Endothelial cell of umbilical vein (primary cell): ENCODE data around the gene BRSK2. TPM values are rescaled to one million over a fixed set of nuclear protein-coding genes. Genes with fewer than 3 reads are reported as not detected.

Source experiments
- BruUV-seq: library from RNA; stranded (reverse); fragments of 400-500 nt; replicated peaks from 2 replicates; lab custom pipeline; 2021; lab: Mats Ljungman, UMichigan
- CTCF ChIA-PET: fragments of 300-600, 350-600 bp; sonication (Branson Sonifier 250); formaldehyde crosslinking; loops from one replicate; lab custom pipeline; 2021; ENCODE audit warnings: antibody characterized with exemption, inconsistent platforms; lab: Charles Lee
- POLR2A ChIA-PET: fragments of 300-600, 350-600 bp; sonication (Branson Sonifier 250); formaldehyde crosslinking; loops from one replicate; lab custom pipeline; 2021; ENCODE audit warnings: antibody characterized with exemption, inconsistent platforms; lab: Charles Lee
- DNase-seq: peaks from one replicate; pipeline ENCODE4 v3.0.0-alpha.2; 2011; ENCODE audit warnings: low read depth, low spot score
- FAIRE-seq: peaks from 2 replicates; lab custom pipeline; 2011; peaks lifted over from hg19 to GRCh38; lab: Jason Lieb, UNC
- H2AFZ ChIP-seq: 2 replicates; pipeline ENCODE4 v1.6.0; 2012; ENCODE audit warnings: low read depth, low read length, control low read depth, inconsistent platforms
- H3K27ac ChIP-seq: 2 replicates; pipeline ENCODE4 v1.5.1; 2011; ENCODE audit warnings: low read depth, mild to moderate bottlenecking, control low read depth, low read length, moderate library complexity; ENCODE audit not compliant: insufficient read depth
- H3K27me3 ChIP-seq, 2 experiments: 2 replicates each; pipeline versions ENCODE4 v1.6.0 to v1.6.1; 2011; ENCODE audit warnings: low read length in 2 of 2, mixed read lengths in 1 of 2; ENCODE audit not compliant: control insufficient read depth in 2 of 2, insufficient read depth in 2 of 2
- H3K36me3 ChIP-seq, 2 experiments: 2 replicates in 1 of 2; 3 replicates in 1 of 2; pipeline ENCODE4 v1.5.1; 2011; ENCODE audit warnings: low read length in 2 of 2, mild to moderate bottlenecking in 1 of 2, moderate library complexity in 1 of 2; ENCODE audit not compliant: control insufficient read depth in 2 of 2, insufficient read depth in 2 of 2; ENCODE audit errors: extremely low read depth in 1 of 2
- H3K4me1 ChIP-seq: 3 replicates; pipeline ENCODE4 v1.5.1; 2011; ENCODE audit warnings: mild to moderate bottlenecking, low read length; ENCODE audit not compliant: control insufficient read depth, insufficient read depth; ENCODE audit errors: extremely low read depth
- H3K4me2 ChIP-seq: 2 replicates; pipeline ENCODE4 v1.6.1; 2011; ENCODE audit warnings: low read length, control low read depth, mixed read lengths; ENCODE audit not compliant: insufficient read depth
- H3K4me3 ChIP-seq, 3 experiments: fragments of 200-600 bp in 1 of 3; sonication (generic), shearing (Covaris generic) in 1 of 3; replicated peaks in 1 of 3; 2 replicates each; pipeline ENCODE4 v1.5.1; 2011 to 2016; ENCODE audit warnings: control low read depth in 3 of 3, low read length in 3 of 3, mild to moderate bottlenecking in 2 of 3, inconsistent platforms in 1 of 3, low read depth in 1 of 3, moderate library complexity in 1 of 3; ENCODE audit not compliant: insufficient read depth in 1 of 3
- H3K79me2 ChIP-seq: 2 replicates; pipeline ENCODE4 v1.6.0; 2012; ENCODE audit warnings: low read length, inconsistent platforms; ENCODE audit not compliant: control insufficient read depth, insufficient read depth
- H3K9ac ChIP-seq: replicated peaks from 2 replicates; pipeline ENCODE3; 2011; ENCODE audit warnings: low read length, control low read depth; ENCODE audit not compliant: insufficient read depth; ENCODE audit errors: extremely low read depth
- H3K9me1 ChIP-seq: replicated peaks from 3 replicates; pipeline ENCODE4 v1.6.0; 2011; ENCODE audit warnings: mild to moderate bottlenecking, low read length; ENCODE audit not compliant: control insufficient read depth, insufficient read depth; ENCODE audit errors: extremely low read depth
- H3K9me3 ChIP-seq: replicated peaks from 2 replicates; pipeline ENCODE4 v1.5.1; 2012; ENCODE audit warnings: low read length, inconsistent platforms; ENCODE audit not compliant: control insufficient read depth, insufficient read depth
- H4K20me1 ChIP-seq: replicated peaks from 2 replicates; pipeline ENCODE3; 2011; ENCODE audit warnings: mild to moderate bottlenecking, low read length; ENCODE audit not compliant: control insufficient read depth, insufficient read depth; ENCODE audit errors: extremely low read depth
- EZH2 ChIP-seq: IDR thresholded peaks from 2 replicates; pipeline ENCODE4 v1.6.1; 2012; ENCODE audit warnings: borderline replicate concordance, low read depth, mild to moderate bottlenecking, moderate library complexity, low read length, inconsistent platforms; ENCODE audit not compliant: severe bottlenecking
- FOS ChIP-seq: IDR thresholded peaks from 2 replicates; pipeline ENCODE4 v1.6.1; 2011; ENCODE audit warnings: mild to moderate bottlenecking, low read length, moderate library complexity, borderline replicate concordance; ENCODE audit not compliant: insufficient read depth
- GATA2 ChIP-seq: IDR thresholded peaks from 2 replicates; pipeline ENCODE4 v1.7.0; 2011; ENCODE audit warnings: low read depth, mild to moderate bottlenecking, moderate library complexity, mixed read lengths, low read length; ENCODE audit not compliant: insufficient read length, insufficient read depth
- JUN ChIP-seq: IDR thresholded peaks from 2 replicates; pipeline ENCODE4 v1.6.1; 2011; ENCODE audit warnings: borderline replicate concordance, low read depth; ENCODE audit not compliant: insufficient read length, insufficient read depth
- MYC ChIP-seq: IDR thresholded peaks from one replicate; pipeline ENCODE4 v1.6.1; 2011; ENCODE audit warnings: mild to moderate bottlenecking, low read depth, low read length
- POLR2A ChIP-seq: IDR thresholded peaks from 2 replicates; pipeline ENCODE4 v1.6.1; 2012; ENCODE audit warnings: low read depth, mild to moderate bottlenecking, control low read depth, low read length
- POLR2AphosphoS5 ChIP-seq: IDR thresholded peaks from 2 replicates; pipeline ENCODE4 v1.6.1; 2012; ENCODE audit warnings: low read depth, mild to moderate bottlenecking, control low read depth, low read length, moderate library complexity; ENCODE audit not compliant: insufficient read depth
- dilution Hi-C: fragments of 300-500 bp; cut with MboI; formaldehyde crosslinking; loops from one replicate; pipeline ENCODE4 v1.15.0; 2019; ENCODE audit warnings: low sequenced_read_pairs; ENCODE audit not compliant: extremely low pct_ligation_motif_present
- intact Hi-C: fragments of 100-400 bp; cut with micrococcal nuclease; formaldehyde crosslinking; loops from one replicate; pipeline ENCODE4 v1.10.0; 2022
- polyA plus RNA-seq, 4 experiments: library from polyadenylated mRNA; depleted of rRNA in 3 of 4; stranded (reverse) in 3 of 4; unstranded in 1 of 4; fragments of >200 nt; gene quantifications; 2 replicates each; pipeline versions ENCODE4 v1.2.1 to v1.2.3, GENCODE V29; 2011 to 2012; ENCODE audit warnings: missing spikeins in 1 of 4
- total RNA-seq: library from RNA; stranded (reverse); gene quantifications from 2 replicates; pipeline ENCODE4 v1.2.3, GENCODE V29; 2021
- TF ChIP-seq, protein P1 (sequence below), 2 donors: IDR thresholded peaks; 1 replicate in 1 of 2; 2 replicates in 1 of 2; pipeline ENCODE4 v1.5.1; 2011; ENCODE audit warnings: low read length in 2 of 2, mild to moderate bottlenecking in 2 of 2, moderate library complexity in 2 of 2, control low read depth in 1 of 2, inconsistent platforms in 1 of 2, low read depth in 1 of 2; ENCODE audit not compliant: insufficient read depth in 1 of 2; ENCODE audit errors: extremely low read depth in 1 of 2
- TF ChIP-seq, protein P2 (sequence below): IDR thresholded peaks from 2 replicates; pipeline ENCODE4 v1.6.1; 2011; ENCODE audit not compliant: insufficient read depth, insufficient read length

BRSK2 gene
- total and polyA plus RNA-seq, 2 donors (not counting 3 experiments of a cell fraction or from before 2014, with no cell fraction given) = 0.08 to 0.20 TPM

DNA sequence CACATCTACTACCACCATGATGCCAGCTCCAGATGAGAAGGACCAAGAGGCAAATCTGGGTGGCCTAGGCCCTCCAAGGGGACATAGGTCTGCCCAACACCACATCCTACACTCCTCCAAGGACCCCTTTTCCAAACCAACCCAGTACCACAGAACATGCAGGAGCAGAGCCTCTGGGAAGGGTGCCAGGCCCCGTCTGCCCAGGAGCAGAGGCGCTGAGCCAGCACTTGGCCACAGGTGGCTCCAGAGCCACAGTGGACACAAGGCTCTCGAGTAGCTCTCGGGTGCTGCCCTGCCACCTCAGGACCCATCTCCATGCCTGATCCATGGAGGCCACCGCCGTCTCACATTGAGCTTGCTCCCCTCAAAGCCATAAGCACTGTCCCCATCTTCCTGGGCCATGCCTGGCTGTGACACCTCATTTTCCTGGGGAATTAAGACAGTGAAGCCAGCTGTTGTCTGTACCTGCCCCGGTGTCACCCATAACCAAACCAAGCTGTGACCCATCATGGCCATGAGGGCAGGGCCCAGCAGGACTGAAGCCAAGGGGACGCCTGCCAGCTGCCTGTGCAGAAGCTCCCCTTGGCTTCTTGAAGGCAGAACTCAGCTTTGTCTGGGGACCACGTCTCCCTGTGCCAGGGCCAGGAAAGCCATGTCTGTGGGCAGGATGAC is 89.4 kb downstream of the BRSK2 start:
- CTCF ChIA-PET = interaction anchor here (1.3 kb wide), 1 partner anchor 96 kb away, joined by 4 read pairs; no protein-coding TSS in a partner anchor
- POLR2A ChIA-PET = no interaction called here
- H3K9me3 ChIP-seq = no peaks in the 10 kb centered on the region
- H3K79me2 ChIP-seq = no peaks in the 10 kb centered on the region
- no peaks in the 10 kb centered on the region for H3K4me1 ChIP-seq
- H4K20me1 ChIP-seq = no peaks in the 10 kb centered on the region
- dilution Hi-C loops (no loop called here), intact Hi-C loops (no loop called here)
- H3K36me3 ChIP-seq = peaks cover 0 to 13% of the 10 kb centered on the region in 2 experiments
- no peak overlapping the region for H3K4me2 ChIP-seq
- BruUV-seq = no TSS peak
- no peak overlapping the region for H3K4me3 ChIP-seq
- no peaks in the 10 kb centered on the region for H3K9me1 ChIP-seq
- no peak for DNase-seq
- no peak for FAIRE-seq
- no peak overlapping the region for H2AFZ ChIP-seq
- no peaks in the 10 kb centered on the region for H3K27me3 ChIP-seq
- no peak for TF ChIP-seq POLR2A
- TF ChIP-seq FOS = no peak
- no peak for TF ChIP-seq GATA2
- TF ChIP-seq JUN = no peak
- TF ChIP-seq, protein P1, sequence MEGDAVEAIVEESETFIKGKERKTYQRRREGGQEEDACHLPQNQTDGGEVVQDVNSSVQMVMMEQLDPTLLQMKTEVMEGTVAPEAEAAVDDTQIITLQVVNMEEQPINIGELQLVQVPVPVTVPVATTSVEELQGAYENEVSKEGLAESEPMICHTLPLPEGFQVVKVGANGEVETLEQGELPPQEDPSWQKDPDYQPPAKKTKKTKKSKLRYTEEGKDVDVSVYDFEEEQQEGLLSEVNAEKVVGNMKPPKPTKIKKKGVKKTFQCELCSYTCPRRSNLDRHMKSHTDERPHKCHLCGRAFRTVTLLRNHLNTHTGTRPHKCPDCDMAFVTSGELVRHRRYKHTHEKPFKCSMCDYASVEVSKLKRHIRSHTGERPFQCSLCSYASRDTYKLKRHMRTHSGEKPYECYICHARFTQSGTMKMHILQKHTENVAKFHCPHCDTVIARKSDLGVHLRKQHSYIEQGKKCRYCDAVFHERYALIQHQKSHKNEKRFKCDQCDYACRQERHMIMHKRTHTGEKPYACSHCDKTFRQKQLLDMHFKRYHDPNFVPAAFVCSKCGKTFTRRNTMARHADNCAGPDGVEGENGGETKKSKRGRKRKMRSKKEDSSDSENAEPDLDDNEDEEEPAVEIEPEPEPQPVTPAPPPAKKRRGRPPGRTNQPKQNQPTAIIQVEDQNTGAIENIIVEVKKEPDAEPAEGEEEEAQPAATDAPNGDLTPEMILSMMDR (IDR thresholded peaks at IDR 0.05; ENCODE audit: extremely low read depth in 1 of 2, insufficient read depth in 1 of 2, low read depth in 1 of 2, low read length in 2 of 2) = no peak
- TF ChIP-seq, protein P2, sequence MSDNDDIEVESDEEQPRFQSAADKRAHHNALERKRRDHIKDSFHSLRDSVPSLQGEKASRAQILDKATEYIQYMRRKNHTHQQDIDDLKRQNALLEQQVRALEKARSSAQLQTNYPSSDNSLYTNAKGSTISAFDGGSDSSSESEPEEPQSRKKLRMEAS = no peak
- no peak for TF ChIP-seq MYC
- no peak for TF ChIP-seq POLR2AphosphoS5
- TF ChIP-seq EZH2 = no peak
- no peak overlapping the region for H3K27ac ChIP-seq
- no peak overlapping the region for H3K9ac ChIP-seq
